ENCODE results near the gene HMGCS2.
"Not testable (repeated sequence)": the region's sequence is repeated elsewhere in the genome, so short reads cannot be mapped to it uniquely, and the experiment has no call there.

HMGCS2 gene

DNA sequence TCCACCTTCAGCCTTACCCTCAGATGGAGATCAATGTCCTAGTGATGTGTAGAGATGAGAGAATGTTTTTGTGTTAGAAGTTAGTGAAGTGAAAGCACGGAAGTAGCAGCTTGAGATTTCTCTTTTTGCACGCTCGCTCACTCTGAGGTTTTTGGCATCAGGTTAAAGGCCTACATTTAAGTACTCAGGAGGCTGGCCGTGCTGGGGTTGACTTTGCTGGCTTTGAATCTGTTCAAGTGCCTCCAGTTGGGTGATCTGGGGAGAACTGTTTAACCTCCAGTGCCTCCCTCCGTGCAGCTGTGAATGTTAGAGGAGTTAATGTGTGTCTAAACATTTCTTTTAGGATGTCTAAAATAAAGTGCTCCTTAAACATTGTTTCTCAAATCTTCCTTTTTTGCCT, 43.1 kb downstream of the HMGCS2 start:
- DNase-seq, result no peak

GRCh38 chr1:119724611-119725218, 44.0 kb downstream of the HMGCS2 start:
- no peak for DNase-seq

- no peak for DNase-seq
Observed at GRCh38 chr1:119721896-119722295, 46.8 kb downstream of the HMGCS2 start.

DNA sequence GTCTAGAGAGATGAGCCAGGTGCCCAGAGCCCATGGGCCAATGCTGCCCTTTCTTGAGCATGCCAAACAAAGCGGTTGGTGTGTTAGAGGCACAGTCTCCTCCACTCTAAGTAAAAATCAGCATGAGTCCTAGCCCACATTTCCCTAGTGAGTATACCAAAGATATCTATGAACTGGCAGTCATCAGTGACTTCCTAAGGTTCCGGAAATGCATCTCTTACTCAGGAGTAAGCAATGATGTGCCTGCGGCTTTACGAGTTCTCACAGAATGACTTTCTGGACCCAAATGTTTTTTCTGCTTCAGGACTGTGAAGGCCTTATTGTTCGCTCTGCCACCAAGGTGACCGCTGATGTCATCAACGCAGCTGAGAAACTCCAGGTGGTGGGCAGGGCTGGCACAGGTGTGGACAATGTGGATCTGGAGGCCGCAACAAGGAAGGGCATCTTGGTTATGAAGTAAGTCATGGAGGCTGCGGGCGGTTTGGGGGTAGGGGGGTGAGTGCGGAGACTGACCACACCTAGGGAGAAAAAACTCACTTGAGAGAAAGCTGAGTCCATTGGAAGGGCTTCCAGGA, 47.8 kb downstream of the HMGCS2 start:
- DNase-seq, result no peak

- no peak for DNase-seq
Observed at GRCh38 chr1:119718972-119719371, 49.7 kb downstream of the HMGCS2 start.

GRCh38 chr1:119718409-119718808, 50.3 kb downstream of the HMGCS2 start:
- DNase-seq, result no peak

DNA sequence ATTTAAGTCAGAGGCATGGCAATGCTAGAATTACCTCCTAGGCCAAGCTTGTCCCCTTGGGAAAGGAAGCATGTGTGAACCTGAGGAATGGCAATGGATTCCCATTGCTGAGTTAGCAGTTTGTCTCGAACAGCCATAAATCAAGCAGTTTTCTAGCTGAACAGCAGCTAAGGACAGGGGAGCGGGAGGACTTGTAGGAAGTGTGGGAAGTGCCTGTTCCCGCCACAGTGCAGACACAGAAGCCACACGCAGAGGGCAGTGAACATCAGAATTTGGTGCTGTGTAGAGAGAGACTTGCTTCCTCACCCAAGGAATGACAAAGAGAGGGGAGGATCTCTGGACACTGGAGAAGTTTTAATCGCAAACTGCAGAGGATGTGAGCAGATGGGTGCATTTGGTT, 53.2 kb downstream of the HMGCS2 start:
- no peak for DNase-seq

DNA sequence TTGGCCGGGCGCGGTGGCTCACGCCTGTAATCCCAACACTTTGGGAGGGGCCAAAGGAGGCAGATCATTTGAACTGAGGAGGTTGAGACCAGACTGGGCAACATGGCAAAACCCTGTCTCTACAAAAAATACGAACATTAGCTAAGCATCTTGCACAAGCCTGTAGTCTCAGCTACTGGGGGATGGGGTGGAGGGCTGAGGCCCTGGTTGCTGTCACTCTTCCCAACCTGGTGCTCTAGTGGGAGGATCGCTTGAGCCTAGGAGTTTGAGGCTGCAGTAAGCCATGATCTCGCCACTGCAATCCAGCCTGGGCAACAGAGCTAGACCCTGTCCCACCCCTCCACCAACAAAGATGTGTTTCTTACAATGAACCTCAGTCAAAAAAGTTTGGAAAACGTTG, 54.1 kb downstream of the HMGCS2 start:
- DNase-seq, result no peak

DNA sequence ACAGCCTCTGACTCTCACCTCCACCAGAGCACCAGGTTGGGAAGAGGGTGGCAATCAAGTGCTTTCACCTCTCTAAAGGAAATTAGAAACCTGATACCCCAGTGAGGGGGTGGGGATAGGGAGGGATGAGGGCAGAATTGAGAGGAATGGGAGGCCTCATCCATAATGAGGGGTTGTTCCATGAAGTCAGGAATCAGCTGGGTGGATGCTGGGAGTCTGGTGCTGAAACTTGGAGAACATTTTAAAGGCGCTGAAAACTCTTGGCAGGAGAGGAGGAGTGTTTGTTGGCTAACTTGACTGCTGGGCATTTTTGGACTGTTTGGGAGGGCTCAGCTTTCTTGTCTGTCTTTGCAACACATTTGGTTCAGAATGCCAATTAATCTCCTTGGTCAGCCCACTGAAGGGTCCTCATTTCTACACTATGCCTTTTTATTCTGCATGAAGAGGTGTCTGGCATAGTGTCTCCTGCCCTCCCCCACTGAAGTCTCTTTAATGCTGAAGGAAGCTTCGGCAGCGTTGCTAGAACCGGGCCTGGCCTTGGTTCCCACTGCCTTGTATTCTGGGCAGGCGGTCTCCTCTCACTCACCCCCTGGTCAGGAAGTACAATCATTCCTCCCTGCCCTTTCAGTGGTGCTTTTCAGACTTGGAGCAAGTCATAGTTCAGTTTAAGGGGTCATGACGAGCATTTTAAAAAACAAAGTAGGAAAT, 54.8 kb downstream of the HMGCS2 start:
- DNase-seq, result no peak

GRCh38 chr1:119713039-119713748, 55.5 kb downstream of the HMGCS2 start:
- no peak for DNase-seq

DNA sequence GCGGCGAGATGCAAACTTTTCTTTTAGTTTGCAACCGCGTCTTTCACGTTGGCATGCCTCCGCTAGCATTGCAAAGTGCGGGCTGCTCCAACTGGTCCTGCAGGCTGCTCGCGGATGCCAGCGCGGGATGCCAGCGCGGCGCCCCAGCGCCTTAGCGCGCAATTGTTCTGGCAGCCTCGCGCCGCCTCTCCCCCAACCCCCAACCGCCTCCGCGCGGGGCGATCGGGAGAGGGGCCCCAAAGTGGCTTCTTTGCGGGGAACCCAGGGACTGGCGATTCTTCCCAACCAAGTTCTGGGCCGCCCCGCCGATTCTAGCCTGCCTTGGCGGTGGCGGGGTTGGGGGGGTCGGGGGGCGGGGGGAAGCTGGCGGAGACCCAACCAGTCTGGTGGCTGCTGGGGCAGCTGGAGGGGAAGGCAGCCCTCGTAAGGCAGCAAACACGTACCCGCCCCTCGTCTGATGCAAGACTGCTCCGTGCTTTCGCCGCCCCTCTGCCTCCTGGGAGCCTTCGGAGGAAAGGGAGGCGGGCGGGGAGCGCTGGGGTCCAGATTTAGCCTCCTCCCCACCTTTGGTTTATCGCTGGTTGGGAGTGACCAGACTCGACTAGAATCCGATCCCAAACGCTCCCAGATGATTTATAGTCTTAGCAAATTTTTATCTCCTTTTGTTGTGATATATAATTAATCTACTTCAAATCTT, 56.2 kb downstream of the HMGCS2 start:
- peak; percentile 45 to 67 for DNase-seq

- peak; percentile 46 to 71 for DNase-seq
Observed at GRCh38 chr1:119711804-119712341, 56.8 kb downstream of the HMGCS2 start, which contains the start of gene PHGDH. Gene PHGDH (plus strand): TSS chr1:119711934. CDS start chr1:119712023, 89 bp downstream.

- DNase-seq, result not testable (repeated sequence)
Observed at GRCh38 chr1:119711356-119711803, 57.3 kb downstream of the HMGCS2 start.

GRCh38 chr1:119706599-119706998, 62.1 kb downstream of the HMGCS2 start:
- not testable (repeated sequence) for DNase-seq

GRCh38 chr1:119703666-119704450, 64.8 kb downstream of the HMGCS2 start:
- DNase-seq, result no peak

- no peak for DNase-seq
Observed at GRCh38 chr1:119702384-119702783, 66.3 kb downstream of the HMGCS2 start.

DNA sequence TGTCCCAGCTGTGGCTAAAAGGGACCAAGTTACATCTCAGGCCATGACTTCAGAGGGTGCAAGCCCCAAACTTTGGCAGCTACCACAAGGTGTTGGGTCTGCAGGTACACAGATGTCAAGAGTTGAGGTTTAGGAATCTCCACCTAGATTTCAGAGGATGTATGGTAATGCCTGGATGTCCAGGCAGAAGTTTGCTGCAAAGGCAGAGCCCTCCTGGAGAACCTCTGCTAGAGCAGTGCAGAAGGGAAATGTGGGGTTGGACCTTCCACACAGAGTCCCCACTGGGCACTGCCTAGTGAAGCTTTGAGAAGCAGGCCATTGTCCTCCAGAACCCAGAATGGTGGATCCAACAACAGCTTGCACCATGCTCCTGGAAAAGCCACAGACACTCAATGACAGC, 67.0 kb downstream of the HMGCS2 start:
- DNase-seq, result no peak

- DNase-seq, result no peak
Observed at GRCh38 chr1:119700326-119700725, 68.4 kb downstream of the HMGCS2 start.

Data from stimulated activated CD4-positive, alpha-beta T cell treated with anti-CD3 and anti-CD28 coated beads, Interleukin-2, amount 100 ng/mL, for 24 hours (primary cell).